Stimulated activated CD8-positive, alpha-beta memory T cell treated with anti-CD3 and anti-CD28 coated beads, Interleukin-7, amount 100 ng/mL, for 1 hour (primary cell): Measurements from ENCODE around the gene NOS1AP.
"Not testable (repeated sequence)": the region's sequence is repeated elsewhere in the genome, so short reads cannot be mapped to it uniquely, and the experiment has no call there.

Experiments used
- DNase-seq, 2 donors: peaks; one replicate each; pipeline ENCODE4 v3.0.0-alpha.2; 2020; ENCODE audit warnings: low read depth in 2 of 2

Gene NOS1AP

GRCh38 chr1:162333991-162334390, 264.5 kb downstream of the NOS1AP start:
- no peak for DNase-seq

DNA sequence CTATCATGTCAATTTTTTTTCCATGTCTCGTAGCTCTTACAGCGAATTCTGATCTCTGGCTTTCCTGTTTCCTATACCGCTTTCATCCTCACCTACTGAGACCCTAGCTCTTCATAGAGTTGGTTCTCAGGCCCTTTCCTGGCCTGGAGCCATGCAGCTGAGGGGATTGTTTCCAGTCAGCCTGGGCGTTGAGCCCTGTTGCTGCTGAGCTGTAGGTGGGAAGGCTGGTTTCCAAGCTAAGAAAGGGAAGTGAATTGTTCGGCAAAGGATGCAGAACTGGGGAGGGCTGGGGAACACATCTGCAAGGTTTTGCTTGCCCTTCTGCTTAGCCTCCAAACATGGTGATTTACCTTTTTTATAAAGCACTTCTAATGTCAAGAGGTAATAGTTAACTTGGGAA, 265.6 kb downstream of the NOS1AP start:
- no peak for DNase-seq

DNA sequence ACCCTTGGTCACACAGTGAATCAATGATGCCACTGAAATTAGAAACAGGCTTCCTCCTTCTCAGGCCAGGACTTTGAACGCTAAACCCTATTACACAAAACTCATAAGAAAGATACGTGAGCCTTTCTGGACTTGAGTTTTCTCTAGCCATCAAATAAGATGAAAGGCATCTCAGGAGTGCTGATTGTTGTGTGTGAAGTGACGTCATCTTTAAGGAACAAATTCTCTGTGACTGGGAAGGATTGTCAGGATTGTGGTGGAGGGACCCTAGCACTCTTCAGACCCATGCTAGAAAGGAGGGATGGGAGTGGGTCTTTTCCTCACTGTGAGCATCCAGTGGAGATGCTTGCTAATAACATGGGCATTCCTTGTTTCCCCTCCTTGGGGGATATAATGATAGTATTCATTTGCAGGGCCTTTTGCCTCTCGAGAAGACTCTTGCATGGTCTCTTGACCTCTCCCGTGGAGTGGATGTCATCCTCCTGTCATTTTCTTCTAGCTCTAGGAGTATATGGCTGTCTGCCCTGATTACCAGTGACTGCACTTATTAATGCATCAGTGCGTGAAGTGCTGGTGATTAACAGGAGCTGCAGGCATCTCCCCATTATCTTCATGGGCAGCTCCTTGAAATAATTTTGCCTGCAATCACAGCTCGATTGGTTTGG, 267.3 kb downstream of the NOS1AP start:
- DNase-seq: no peak

GRCh38 chr1:162342452-162342983, 273.0 kb downstream of the NOS1AP start:
- DNase-seq: no peak

- no peak for DNase-seq
Measured at GRCh38 chr1:162343470-162343869, 274.0 kb downstream of the NOS1AP start.

DNA sequence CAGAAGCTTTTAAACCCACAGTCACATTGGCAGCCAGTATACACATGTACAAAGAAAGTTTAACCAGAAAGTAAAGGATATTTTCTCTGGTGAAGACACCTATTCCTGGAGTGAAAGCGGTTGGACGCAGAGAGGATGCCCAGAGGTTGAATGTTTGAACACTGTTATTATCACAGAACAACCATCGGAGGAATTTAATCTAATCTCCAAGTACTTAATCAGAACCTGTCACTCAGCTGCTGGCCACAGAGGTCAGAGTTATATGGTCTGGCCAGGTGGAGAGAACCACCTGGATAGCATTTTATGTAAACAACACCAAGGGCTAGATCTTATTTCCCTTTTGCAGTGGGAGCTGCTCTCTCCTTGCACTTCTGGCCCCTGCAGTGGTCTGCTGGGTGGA, 277.8 kb downstream of the NOS1AP start:
- DNase-seq: no peak

GRCh38 chr1:162349635-162350330, 280.3 kb downstream of the NOS1AP start:
- no peak for DNase-seq

GRCh38 chr1:162351246-162351842, 281.9 kb downstream of the NOS1AP start:
- no peak for DNase-seq

- DNase-seq: not testable (repeated sequence)
Measured at GRCh38 chr1:162351874-162352273, 282.4 kb downstream of the NOS1AP start.

GRCh38 chr1:162353078-162353477, 283.6 kb downstream of the NOS1AP start:
- no peak for DNase-seq

DNA sequence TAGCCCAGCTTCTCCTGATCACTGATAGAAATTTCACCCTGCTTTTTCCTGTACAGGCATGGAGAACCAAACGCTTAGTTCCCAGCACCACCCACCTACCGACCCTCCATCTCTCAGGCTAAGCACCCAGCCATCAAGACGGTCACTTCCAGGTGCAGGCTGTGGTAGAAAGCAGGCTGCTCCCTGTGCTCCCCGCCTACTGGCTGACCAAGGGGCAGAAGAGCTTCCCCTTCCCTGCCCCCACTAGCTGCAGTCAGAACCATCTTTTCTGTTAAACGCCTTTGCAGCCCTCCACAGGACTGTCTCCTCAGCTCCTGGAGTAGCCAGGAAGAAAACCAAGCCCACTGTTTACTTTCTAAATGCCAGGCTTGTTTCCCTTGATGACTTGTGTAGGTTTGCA, 284.2 kb downstream of the NOS1AP start:
- DNase-seq: no peak

- no peak for DNase-seq
Measured at GRCh38 chr1:162357681-162358266, 288.3 kb downstream of the NOS1AP start.

DNA sequence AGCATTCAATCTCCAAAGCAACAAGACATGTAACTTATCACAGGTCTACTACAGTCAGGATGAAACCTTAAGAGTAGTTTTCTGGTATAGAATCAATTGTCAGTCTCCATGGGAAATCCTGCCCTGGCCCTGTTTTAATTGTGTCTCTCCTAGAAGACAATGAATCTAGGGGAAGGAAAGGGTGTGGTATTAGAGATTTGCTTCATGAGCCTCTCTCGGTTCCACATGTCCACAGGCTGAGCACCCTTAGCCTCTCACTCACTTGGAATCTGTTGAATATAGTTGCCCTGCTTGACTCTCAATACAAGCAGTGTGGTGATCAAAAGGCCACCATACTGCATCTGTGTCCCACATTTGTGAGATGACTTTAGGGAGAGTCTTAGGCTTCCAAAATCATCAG, 289.4 kb downstream of the NOS1AP start:
- DNase-seq: no peak

DNA sequence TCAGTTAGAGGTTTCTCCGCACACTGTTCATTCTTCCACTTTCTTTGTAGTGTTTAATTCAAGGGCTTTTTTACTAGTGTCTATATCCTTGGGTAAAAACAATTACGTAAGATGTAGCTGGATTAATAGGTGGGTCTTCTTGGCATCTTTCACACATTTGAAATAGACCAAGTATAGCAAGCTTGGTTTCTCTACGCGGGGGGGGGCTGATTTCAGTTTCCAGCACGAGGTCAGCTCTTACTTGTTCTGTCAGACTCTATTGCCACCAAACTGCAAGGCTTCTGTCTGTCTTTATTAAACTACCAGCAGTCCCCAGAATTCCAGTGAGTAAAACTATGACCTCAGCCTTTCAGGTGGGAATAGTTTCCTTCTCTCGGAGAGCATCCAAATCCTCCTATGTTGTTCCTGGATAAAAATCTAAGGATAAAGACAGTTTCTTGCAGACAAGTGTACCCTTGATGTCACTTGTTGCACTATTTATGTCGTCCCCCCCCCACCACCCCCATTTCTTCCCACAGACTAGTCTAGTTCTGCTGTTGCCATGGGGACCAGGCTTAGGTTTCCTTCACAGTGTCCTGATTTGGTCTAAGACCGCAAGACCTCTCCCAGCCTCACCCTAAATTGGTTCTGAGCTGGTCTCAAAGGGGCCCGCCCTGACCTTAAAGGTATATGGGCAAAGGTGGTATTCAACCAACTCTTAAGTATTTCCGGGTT, 290.2 kb downstream of the NOS1AP start:
- DNase-seq: no peak

DNA sequence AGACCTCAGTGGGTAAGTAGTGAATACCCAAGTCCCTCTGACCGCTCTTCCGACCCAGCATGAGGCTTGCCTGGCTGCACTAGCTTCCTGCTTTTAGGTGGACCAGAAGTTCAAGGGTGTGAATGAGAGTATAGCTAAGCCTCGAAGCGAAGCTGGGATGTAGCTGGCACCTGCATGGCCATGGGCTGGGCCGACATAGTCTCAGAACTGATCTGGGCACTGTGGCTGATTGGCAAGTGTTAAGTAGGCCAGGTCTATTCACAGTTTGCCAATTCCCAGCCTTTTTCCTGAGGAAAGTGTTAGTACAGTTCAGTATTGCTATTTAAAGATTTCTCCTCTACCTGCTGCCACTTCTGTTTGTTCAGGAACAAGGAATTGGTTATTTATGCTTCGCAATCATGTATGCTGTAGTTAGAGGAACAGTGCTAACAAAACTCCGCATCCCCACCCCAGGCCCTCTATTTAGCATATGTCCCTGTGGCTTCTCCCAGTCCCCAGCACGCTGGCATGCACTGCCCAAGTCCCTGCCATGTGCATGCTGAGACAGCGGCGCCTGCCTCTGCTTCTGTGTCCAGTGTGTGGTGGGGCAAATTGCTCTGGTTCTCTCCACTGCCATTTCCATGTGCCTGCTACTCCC, 290.9 kb downstream of the NOS1AP start:
- DNase-seq: no peak

DNA sequence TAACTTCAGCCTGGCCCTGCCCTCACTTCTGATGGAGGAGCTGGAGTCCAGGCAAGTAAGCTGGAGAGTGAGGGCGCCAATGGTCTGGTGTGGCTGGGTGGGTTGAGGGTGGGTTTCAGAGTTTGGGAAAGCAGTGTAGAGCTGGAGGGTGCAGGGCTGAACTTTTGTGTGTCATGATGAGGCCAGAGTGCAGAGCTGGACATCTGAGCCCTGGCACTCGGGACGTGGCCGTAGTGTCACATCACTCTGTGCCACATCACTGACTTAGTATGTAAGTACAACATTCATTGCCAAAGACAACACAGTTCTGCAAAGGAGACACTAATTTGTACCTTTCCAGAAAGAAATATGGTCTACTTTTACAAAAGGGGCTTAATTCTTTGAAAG, 291.4 kb downstream of the NOS1AP start:
- no peak for DNase-seq

DNA sequence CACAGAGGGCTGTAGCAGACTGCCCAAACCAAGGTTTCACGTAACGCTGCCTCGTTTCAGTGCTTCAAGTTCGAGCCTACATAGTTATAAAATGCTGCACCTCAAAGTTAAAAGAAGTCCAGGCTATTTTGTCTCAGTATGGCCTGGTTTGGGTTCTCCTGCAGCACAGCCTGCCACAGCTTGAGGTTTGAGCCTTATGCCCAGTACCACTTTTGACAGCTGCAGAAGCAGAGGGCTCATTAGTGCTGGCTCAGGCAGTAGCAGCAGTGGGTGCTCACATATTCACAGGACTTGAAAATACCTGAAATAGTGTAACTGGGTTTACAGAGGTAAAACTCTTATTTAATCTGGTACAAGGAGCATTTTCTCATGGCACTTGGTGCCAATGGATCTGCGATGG, 291.9 kb downstream of the NOS1AP start:
- no peak for DNase-seq

- DNase-seq: no peak
Measured at GRCh38 chr1:162363823-162364222, 294.3 kb downstream of the NOS1AP start.

DNA sequence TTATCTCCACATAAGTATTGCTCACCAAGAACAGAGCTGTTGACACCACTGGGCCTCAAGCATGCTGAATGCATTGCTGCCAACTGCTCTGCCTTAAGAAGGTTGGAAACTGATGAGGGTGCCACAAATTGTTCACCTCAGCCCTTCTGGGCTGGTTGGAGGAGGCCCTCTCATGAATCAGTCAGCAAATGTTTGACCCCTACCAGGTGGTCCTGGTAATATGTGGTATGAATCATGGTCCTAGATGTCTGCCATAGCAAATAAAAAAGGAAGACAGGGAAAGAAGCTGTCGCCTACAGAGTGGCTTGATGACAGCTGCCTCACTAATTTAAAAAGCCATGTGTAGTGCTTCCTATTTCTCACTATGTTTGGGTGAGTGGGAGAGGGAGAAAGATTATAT, 295.0 kb downstream of the NOS1AP start:
- DNase-seq: no peak

- DNase-seq: no peak
Measured at GRCh38 chr1:162365284-162366020, 296.0 kb downstream of the NOS1AP start.

GRCh38 chr1:162366149-162366548, 296.7 kb downstream of the NOS1AP start:
- no peak for DNase-seq
